Stimulated activated CD4-positive, alpha-beta T cell treated with anti-CD3 and anti-CD28 coated beads, Interleukin-2, amount 100 ng/mL, for 24 hours (primary cell): ENCODE measurements around the gene MPP4.
"Not testable (repeated sequence)": the region's sequence is repeated elsewhere in the genome, so short reads cannot be mapped to it uniquely, and the experiment has no call there.

ENCODE experiments used
- DNase-seq, 2 donors: peaks; one replicate each; pipeline ENCODE4 v3.0.0-alpha.2; 2020

MPP4 gene

DNA sequence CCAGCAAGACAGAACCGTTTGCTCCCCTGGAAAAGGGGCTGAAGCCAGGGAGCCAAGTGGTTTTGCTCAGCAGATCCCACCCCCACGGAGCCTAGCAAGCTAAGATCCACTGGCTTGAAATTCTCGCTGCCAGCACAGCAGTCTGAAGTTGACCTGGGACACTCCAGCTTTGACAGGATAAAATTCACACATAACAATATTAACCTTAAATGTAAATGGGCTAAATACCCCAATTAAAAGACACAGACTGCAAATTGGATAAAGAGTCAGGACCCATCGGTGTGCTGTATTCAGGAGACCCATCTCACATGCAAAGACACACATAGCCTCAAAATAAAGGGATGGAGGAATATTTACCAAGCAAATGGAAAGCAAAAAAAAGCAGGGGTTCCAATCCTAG is 27.2 kb downstream of the MPP4 start:
- not testable (repeated sequence) for DNase-seq

DNA sequence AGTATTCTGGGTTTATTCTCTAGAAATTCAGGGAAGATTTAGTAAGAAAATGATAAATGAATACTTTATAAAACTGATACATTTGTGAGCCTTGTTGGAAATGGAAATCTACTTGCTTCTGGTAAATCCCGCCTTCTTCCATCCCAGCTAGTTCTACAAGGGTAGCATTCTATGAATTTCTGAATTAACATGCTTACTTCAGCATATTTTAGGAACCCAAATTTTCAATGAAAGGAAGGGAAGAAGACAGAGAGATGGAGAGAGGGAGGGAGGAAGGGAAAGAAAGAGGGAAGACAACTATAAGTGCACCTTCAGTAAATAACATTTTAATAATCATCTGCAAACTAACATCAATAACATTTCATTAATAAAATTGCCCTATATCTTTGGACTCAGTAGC is 28.6 kb downstream of the MPP4 start:
- DNase-seq = no peak

DNA sequence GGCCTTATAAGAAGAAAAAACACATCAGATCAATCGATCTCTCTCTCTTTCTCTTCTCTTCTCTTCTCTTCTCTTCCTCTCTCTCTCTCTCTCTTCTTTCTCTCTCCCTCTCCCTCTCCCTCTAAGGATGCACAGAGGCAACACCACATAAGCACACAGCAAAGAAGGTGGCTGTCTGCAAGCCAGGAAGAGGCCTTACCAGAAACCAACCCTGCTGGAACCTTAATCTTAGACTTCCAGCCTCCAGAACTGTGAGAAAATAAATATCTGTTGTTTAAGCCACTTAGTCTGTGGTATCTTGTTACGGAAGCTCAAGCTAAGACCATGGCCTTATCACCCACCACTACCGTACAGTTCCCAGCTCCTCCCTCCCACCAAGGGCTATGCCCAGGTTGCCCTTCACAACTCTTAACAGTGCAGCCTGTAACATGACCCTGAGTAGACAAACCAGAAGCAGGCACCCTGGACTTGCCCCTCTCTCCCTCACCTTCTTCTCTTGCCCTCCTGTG is 30.0 kb downstream of the MPP4 start:
- no peak for DNase-seq

DNA sequence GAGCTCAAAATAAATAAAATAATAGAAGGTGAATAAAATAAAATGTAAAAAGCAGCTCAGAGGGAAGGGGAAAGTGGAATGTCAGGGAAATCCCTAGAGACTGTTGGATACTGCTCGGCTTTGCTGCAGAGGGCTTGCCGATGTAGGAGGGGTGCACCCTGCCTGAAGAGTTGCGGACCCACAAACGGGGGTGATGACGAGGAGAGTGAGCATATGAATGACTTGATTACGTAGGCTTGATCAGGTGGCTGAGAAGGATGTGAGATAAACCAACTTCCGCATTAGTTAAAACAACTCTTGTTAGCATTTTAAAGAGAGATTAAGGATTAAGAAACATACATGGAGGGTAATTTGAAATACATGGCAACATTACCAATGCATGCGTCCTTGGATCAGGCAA is 34.1 kb downstream of the MPP4 start:
- DNase-seq = no peak

DNA sequence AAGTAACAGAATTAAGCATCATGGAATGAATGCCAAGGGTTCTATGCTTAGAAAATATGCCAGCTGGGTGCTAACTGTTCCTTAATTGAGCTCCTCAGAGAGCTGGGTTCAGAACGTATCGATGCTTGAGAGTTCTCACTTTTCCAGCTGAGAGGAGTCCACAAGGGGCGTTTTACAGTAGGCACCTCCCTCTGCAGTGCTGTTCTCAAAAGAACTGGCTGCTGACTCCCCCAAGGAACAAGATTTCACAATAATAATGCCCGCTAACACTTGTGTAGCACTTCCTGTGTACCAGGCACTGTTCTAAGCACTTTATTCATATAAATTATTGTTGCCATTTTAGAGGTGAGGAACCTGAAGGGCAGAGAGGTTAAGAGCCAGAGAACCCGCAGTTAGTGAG is 37.1 kb downstream of the MPP4 start:
- no peak for DNase-seq

DNA sequence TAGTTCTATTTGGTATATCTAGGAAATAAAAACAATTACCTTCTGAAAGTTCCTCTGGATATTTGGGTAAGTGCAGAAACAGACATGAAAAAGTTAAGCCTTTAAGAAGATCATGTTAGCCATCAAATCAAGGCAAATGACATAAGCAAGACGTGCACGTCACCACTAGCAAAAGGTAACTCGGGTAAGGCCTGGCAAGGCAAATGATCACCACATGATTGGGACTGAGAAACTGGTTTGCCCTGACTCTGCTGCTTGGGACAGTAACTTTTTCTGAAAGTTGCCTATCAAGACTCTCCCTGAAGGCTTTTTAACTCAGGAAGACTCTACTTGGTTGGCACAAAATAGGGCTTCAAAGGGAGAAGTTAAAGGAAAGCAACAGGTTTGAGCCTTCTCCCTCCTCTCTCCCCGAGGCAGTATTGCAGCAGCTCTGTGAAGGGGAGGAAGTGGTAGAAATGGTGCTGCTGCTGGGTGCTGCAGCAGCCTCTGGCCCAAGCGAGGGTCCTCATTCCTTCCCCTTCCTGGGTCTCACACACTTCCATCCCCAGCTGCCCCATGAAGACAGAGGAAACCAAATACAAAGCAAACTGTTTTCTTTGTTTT is 38.0 kb downstream of the MPP4 start:
- DNase-seq = no peak

DNA sequence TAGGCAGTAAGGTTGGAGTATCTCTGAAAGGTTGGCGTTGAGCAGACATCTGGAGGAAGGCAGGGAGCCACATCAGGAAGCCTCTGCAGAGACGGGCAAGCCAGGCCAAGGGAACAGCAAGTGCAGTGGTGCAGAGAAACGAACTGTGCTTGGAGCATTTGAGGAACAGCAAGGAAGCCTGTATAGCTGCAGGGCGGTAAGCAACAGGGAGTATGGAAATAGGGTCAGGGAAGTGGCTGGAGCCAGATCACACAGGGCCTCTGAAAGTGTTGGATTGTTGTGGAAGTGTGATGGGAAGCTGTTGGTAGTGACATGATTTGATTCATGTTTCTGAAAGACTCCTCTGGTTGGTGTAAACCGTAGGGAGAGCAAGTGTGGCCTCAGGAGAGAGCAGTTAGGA is 41.7 kb downstream of the MPP4 start:
- no peak for DNase-seq

DNA sequence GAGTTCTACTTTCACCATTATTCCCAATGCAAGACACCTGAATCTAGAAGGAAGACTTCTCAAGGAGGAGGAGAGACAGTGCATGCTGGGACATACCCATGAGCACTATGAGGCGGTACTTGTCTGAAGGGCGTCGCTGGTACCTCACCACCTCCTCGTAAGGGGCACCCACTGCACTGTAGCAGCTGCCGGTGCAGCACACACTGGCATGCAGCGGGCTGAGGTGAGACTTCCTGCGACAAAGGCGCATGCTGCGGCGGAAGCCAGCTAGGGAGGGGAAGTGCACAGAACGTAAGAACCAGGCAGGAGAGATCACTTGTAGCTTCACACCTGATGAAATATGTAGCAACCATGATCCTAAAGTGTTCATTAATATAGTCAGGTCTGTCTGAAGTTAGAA is 42.3 kb downstream of the MPP4 start:
- DNase-seq = no peak

DNA sequence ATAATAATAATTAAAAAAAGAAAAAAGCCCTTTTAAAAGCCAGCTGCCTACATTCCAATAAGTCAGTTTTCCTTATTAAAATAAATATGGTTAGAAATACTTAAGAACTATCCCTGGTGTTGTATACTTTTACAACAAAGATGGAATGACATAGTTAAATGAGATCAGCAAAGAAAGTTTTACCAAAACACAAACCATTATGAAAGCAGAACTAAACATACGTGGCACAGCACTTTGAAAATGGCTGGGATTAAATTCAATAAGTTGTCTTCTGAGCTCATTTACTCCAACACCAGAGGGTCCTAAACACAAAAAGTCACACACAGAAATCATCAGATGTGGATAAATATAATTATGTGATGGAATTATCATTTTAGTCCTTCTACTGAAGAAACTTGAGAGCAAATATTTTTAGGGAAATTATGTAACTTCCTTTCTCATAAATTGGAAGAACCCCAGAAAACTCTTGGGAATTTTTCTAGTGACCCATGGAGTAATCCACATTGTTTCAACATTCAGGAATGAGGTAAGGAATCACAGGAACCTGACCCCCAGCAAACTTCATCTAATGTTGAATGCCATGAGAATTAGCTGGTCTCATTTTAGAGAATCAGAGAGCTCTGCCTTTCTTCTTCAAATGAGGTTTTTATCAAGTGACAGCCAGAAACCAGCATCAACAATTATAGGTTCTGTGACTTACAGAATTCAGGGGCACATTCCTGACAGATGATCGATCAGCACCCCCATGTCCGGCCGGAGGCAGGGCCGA is 43.6 kb downstream of the MPP4 start:
- no peak for DNase-seq

DNA sequence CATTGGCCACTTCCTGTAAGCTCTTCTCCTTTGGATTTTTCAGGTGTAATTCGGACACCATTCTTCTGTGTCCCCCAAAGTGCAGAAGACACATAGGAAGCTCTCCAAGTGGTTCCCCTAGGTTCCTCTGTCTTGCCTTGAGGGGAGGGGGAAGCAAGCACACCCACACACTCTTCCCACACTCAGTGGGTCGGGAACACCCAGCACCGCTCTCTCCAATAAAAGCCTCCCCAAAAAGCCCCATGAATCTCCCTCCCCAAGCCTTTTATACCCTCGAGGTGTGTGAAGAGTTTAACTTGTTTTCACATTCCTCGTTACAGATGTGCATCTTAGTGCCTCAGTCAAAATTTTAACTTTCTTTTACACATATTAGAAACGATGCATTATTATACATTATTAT is 45.2 kb downstream of the MPP4 start:
- no peak for DNase-seq

DNA sequence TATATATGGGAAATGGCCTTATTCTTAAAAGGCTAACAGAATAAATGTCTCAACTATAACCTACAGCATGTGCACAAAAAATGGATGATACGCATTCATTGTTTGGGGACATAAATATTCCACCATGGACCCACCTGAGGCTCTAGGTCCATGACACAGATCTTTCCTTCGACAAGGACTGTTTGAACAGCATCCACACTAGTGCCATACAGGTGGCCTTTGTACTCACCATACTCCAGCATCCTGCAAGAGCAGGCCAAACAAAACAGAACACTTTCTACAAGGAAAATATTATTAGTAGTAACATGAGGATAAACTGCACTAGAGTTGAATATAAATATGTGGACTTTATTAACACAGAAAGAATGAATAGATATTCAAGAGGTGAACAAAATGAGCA is 49.0 kb downstream of the MPP4 start:
- no peak for DNase-seq

DNA sequence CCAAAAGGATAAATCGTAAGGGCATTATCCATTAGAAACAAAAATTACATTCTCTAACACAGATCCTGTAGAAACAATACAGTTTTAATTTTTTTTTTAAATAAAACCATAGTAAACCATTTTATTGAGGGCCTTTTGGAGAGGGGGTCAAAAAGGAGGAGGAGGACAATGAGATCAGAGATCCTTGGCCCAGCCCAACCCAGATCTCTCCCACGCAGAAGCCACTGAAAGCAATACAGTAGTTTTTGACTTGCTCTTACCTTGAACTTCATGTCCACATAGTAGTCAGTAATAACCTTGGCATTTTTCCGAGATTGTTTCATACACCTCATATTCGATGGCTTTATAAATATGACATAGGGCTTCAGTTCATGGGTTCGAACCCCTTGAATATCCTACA is 51.0 kb downstream of the MPP4 start:
- DNase-seq = no peak

DNA sequence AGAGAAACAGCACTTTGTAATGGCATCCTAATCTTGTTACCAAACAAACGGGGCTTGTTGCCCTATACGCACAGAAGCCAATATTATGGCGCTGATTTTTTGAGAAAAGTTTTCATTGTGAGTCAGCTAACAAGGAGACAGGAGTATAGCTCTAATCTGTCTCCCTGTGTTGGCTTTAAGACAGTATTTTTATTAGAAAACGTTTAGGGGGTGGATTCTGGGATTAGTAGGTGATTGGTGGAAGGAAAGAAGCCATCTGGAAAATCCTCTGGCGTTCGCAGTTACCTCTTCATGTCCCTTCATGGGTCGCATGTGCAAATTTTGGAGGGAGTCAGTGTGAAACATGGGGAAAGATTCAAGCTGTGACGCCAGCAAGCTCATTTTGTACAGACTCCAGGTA is 54.4 kb downstream of the MPP4 start:
- no peak for DNase-seq

DNA sequence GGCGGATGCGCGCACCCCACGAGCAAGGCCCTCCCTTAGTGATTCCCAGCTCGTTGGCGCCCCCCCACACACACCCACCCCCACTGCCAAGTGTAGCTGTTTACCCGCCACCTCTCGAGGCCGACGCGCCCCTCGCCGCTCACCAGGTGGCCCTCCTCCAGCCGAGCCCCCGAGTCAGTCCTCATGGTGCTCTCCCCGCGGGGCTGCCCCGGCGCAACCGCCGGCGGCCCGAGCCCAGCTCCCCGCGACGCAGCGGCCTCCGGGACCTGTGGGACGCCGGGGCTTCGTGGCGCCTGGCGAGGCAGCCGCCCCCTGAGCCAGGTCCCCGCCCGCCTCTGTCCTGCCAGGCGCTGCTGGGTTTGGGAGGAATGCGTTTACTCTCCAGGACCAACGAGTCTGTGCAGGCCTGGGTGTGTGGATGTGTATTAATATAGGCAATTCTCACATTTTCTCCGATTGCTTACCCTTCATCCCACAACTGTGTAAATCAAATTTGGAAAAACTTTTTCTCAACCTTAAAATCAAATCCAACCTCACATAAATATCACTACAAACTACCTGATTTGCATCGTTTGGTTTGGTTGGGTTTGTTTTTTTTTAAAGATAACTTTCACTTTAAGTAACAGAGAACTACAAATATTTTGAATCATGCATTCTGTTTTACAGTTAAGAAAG is 55.1 kb downstream of the MPP4 start, which contains the start of gene TMEM237:
Gene TMEM237 (minus strand): TSS at position 288 of the 675 bp plus-strand sequence. CDS start 103 bp downstream, at position 185.
- DNase-seq = peak in 1 of 2 donors; percentile 57

DNA sequence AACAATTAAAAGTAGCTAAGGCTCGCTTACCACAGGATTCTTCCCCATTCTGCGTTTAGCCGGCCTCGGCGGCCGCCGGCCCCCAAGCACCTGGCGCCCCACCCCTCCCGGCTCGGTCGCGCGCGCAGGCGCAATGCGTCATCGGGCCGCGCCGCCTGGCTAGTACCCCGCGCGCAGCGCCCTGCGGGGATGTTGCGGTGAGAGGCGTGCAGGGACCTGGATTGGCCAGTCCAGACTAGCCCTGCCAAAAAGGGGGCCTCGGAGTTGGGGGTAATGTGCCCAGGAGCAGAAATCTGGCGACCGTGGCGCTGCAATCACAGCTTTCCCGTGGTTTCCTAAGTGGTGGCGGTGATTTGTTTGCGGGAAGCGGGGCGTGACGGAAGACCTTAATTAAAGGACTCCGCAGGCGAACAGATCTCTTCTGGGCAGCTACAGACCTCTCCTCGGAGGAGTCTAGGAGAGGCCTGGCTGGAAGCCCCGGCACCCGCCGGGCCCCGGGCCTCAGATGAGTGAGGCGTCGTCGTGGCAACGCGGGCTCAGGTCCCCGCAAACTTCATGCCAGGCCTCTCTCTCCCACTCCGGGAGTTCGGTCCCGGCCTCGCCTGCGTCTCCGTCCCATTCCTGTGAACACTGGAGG is 55.7 kb downstream of the MPP4 start:
- peak; percentile 84 to 88 for DNase-seq

DNA sequence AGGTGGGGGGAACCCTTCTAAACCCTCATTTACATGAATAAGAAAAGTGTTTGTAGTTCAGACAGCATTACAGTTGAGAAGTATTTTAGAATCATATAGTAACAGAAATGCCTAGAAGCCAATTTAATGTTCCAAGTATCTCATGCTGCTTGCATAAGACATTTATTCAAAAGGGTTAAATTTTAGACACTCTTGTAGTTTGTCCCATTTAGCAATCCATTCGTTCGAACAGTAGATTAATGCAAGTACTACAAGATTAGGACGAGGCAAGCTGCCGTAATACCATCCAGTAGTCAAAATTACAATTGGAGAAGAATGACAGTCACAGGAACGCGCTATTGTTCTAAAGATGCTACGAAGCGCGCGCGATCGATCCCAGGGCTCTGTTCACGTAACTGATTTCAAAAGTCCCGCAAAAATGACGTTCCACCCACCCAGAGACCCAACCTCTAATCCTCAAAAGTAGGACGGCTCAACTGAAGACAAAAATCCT is 56.3 kb downstream of the MPP4 start:
- no peak for DNase-seq

DNA sequence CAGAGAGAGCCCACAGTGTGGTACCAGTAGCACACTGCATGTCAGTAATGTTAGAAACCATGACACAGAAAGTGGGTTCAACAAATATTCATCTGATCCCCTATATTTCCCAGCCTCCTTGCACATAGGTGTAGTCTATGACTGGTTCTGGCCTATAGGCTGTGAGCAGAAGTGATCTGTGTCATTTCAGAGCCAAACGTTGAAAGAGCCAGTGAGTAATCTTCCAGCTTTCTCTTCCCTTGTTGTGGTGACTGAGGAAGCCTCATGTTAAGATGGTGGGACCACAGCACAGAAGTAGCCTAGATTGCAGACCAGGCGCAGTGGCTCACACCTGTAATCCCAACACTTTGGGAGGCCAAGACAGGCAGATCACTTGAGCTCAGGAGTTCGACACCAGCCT is 59.2 kb downstream of the MPP4 start:
- no peak for DNase-seq

DNA sequence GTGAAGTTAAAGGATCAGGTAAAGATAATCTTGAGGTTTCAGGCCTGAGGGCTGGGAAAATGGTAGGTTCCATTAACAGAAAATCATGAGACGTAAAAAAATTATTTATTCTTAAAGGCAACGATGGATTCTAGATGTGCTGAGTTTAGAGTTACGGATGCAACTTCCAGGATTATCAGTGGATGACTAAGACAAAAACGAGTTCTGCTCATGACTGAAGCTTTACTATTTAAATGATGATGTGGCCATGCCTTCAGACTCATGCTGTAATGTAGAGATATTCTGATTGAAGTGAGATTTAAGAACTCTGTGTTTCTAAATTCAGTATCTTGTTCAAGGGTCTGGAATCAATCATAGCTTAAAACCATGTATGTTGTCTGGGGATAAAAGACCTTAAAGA is 60.1 kb downstream of the MPP4 start:
- DNase-seq = no peak

DNA sequence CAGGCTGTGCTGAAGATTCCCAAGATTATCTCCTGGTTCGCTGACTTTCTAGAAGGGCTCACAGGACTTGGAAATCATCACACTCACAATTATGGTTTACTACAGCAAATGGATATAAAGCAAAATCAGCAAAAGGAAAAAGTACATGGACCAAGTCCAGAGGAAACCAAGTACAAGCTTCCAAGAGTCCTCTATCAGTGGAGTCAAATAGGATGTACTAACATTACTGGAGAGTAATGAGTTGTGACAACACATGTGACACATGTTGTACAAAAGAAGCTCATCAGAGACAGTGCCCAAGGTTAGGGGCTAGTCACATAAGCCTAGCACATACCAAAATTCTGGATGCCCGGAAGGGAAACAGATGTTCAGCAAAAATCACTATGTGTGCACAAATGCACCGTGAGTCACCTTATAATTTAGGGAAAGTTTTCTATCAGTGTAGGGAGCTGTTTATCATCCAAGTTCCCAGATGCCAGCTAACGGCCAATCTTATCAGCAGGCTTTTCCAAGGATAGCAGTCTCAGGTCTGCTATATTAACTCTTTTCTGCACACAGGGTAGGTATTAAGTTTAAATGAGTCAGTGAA is 64.7 kb downstream of the MPP4 start:
- no peak for DNase-seq

DNA sequence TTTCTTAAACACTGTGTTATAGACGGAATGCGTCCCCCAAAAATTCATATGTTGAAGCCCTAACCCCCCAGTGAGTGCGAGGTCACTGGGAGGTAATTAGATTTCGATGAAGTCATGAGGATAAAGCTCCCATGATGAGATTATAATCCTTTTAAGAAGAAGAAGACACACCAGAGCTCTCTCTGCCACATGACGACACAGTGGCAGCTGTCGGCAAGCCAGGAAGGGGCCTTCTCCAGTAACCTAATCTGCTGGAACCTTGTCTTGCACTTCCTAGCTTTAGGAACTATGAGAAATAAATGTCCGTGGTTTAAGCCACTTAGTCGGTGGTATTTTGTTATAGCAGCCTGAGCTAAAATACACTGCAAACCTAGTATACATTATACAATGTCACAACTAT is 67.4 kb downstream of the MPP4 start:
- DNase-seq = no peak

DNA sequence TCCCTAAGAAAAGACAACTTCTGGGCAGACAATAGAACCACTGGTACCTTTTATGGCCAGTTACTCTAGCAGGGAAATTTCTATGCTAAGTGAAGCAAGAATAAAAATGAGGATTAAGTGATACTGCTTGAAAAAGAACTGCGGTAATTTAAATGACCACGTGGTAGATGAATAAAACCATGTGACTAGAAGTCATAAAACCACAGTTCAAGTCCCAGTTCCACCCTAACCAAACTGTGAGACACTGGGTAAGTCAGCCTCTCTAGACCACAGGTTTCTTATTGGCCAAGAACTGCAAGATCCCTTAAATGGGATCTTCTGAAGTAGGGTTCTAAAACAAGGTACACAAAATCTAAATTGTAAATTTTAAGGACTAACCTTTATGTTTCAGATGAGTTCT is 67.9 kb downstream of the MPP4 start:
- DNase-seq = no peak

DNA sequence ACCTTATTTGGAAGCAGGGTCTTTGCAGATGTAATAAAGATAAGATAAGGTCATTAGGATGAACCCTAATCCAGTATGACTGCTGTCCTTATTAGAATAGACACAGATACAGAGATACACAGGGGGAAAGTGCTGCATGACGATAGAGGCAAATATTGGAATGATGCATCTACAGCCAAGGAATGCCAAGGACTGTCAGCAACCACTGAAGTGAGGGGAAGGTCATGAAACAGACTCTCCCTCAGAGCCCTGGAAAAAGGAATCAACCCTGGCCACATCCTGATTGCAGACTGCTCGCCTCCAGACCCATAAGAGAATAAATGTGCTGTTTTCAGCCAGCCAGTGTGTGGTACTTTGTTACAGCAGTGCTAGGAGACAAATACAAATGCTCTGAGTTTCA is 69.9 kb downstream of the MPP4 start:
- no peak for DNase-seq
